HAP-1 (cell line): ENCODE data around the gene TMSB10.
"Not testable (repeated sequence)": the region's sequence is repeated elsewhere in the genome, so short reads cannot be mapped to it uniquely, and the experiment has no call there.

Source experiments
- DNase-seq, 2 experiments: peaks; one replicate each; pipeline ENCODE4 v3.0.0-alpha.2; 2016 to 2020; ENCODE audit warnings: low spot score in 2 of 2
- H3K27me3 ChIP-seq: fragments of 250-450 bp; sonication (Bioruptor Pico); 2 replicates; pipeline ENCODE4 v1.5.1; 2020; ENCODE audit warnings: low read depth, mild to moderate bottlenecking, moderate library complexity
- H3K36me3 ChIP-seq: fragments of 250-450 bp; sonication (Bioruptor Pico); replicated peaks from 2 replicates; pipeline ENCODE4 v1.5.1; 2020; ENCODE audit warnings: mild to moderate bottlenecking
- H3K4me1 ChIP-seq: fragments of 250-450 bp; sonication (Bioruptor Pico); 2 replicates; pipeline ENCODE4 v1.5.1; 2020; ENCODE audit warnings: mild to moderate bottlenecking
- H3K4me3 ChIP-seq: fragments of 250-450 bp; sonication (Bioruptor Pico); 2 replicates; pipeline ENCODE4 v1.5.1; 2020; ENCODE audit warnings: mild to moderate bottlenecking, moderate library complexity
- H3K9me3 ChIP-seq: fragments of 250-450 bp; sonication (Bioruptor Pico); 2 replicates; pipeline ENCODE4 v1.5.1; 2020; ENCODE audit warnings: mild to moderate bottlenecking, moderate library complexity
- in situ Hi-C: fragments of 300-500 bp; cut with MboI; formaldehyde crosslinking; loops from 3 replicates; pipeline ENCODE4 v1.14.3; 2020; ENCODE audit warnings: low sequenced_read_pairs, inconsistent platforms, mixed read lengths

The TMSB10 gene

GRCh38 chr2:84942964-84943421, 37.5 kb downstream of the TMSB10 start:
- Histone ChIP-seq H3K27me3 (no peaks in the 10 kb centered on the region), H3K4me1 (no peaks in the 10 kb centered on the region), H3K4me3 (no peak overlapping the region), H3K36me3 (no peaks in the 10 kb centered on the region), H3K9me3 (no peaks in the 10 kb centered on the region)
- DNase-seq: no peak
- in situ Hi-C loops: loop anchor here (25.0 kb wide), 1 partner anchor 344 kb away; no protein-coding TSS in a partner anchor

- in situ Hi-C loops: loop anchor here (25.0 kb wide), 1 partner anchor 343 kb away; no protein-coding TSS in a partner anchor
- no peaks in the 10 kb centered on the region for H3K9me3 ChIP-seq
- H3K36me3 ChIP-seq: no peaks in the 10 kb centered on the region
- H3K4me3 ChIP-seq: no peak overlapping the region
- no peaks in the 10 kb centered on the region for H3K4me1 ChIP-seq
- H3K27me3 ChIP-seq: no peaks in the 10 kb centered on the region
- DNase-seq: no peak
Measured at GRCh38 chr2:84944295-84944909, 38.9 kb downstream of the TMSB10 start.

DNA sequence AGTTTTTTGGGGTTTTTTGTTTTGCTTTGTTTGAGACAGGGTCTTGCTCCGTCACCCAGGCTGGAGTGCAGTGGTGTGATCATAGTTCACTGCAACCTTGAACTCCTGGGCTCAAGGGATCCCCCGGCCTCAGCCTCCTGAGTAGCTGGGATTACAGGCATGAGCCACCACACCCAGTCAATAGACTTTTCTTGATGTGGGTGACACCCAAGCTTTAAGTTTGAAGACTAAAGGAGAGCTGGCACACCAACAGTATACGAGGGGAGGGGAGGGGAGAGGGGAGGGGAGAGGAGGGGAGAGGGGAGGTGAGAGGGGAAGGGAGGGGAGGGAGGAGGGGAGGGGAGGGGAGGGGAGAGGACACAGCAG, 40.4 kb downstream of the TMSB10 start:
- not testable (repeated sequence) for H3K36me3 ChIP-seq, H3K9me3 ChIP-seq, DNase-seq, H3K4me3 ChIP-seq, H3K4me1 ChIP-seq, H3K27me3 ChIP-seq
- in situ Hi-C loops: loop anchor here (25.0 kb wide), 1 partner anchor 341 kb away; no protein-coding TSS in a partner anchor

DNA sequence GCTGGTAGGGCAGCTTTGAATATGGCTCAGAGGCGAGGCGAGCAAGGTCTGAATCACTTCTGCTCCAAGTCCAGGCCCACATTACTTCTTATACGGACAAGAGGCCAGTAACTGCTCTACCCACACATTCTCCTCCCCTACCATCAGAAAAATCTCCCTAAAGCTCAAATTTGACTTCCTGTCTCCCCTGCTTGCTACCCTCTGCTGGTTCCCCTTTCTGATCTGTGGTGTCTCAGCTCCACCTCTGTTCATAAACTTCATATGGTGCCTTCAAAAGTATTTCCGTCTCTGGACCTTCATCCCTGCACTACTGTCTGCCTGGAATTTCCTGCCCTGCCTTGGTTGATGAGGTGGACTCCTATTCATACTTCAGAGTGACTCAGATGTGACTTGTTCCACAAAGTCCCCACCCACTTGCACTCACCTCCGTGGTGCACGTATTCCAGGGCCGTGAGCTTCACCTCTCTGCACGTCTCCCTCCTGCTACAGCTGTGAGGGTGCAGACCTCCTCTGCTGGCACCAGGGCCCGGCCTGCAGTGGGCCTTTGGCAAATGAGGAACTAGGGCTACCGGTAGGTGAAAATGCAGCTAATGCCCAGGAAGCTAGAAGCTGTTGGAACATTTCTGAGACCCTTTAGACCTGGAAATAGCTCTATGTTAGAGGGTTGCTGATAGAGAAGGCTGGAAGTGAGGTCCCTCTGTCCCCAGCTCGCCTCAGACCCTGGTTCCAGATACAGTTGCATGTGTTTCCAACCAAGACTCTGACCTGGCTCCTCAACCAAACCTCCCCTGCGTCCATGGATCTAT, 41.0 kb downstream of the TMSB10 start:
- Histone ChIP-seq H3K4me3 (no peak overlapping the region), H3K27me3 (no peaks in the 10 kb centered on the region), H3K36me3 (no peaks in the 10 kb centered on the region), H3K9me3 (no peaks in the 10 kb centered on the region), H3K4me1 (no peaks in the 10 kb centered on the region)
- no peak for DNase-seq
- in situ Hi-C loops: loop anchor here (25.0 kb wide), 1 partner anchor 341 kb away; no protein-coding TSS in a partner anchor

DNA sequence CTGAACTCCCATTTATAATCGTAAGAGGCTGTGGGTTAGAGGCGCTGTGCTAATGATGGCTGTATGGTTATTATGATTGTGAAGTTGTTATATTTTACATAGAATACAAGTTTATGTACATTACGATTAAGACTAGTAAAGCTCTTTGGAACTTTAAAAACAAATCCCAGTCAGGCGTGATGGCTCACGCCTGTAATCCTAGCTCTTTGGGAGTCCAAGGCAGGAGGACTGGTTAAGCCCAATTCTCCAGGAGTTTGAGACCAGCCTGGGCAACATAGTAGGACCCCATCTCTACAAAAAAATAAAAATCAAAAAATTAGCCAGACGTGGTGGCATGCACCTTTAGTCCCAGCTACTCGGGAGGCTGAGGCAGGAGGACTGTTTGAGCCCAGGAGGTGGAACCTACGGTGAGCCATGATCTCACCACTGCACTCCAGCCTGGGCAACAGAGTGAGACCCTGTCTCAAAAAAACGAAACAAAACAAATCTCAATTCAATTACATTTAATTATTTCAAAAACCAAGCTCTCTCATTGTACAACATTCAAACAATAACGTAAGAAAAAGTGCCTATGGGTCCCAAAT, 41.6 kb downstream of the TMSB10 start:
- Histone ChIP-seq H3K9me3 (no peaks in the 10 kb centered on the region), H3K36me3 (no peaks in the 10 kb centered on the region), H3K4me1 (no peaks in the 10 kb centered on the region), H3K27me3 (no peaks in the 10 kb centered on the region), H3K4me3 (no peak overlapping the region)
- no peak for DNase-seq
- in situ Hi-C loops: loop anchor here (25.0 kb wide), 1 partner anchor 340 kb away; no protein-coding TSS in a partner anchor

DNA sequence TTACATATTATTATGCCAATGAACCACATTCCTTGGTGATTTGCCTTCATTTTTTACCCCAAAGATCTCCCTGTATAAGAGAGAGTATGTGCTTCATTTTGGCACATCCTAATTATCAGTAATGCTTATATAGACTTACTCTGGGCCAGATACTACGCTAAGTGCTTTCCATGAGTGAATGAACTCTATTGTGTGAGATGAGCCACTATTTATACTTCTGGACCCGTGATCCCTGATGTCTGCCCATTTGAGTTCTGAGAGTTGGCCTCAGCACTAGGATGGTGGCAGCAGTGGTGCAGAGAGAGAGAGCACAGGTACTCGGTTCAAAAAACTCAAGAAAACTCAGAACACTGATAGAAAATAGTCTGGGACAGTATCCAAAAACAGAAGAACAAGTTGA, 48.1 kb downstream of the TMSB10 start:
- Histone ChIP-seq H3K36me3 (no peaks in the 10 kb centered on the region), H3K4me1 (peaks cover 6% of the 10 kb centered on the region), H3K9me3 (no peaks in the 10 kb centered on the region), H3K4me3 (no peak overlapping the region), H3K27me3 (no peaks in the 10 kb centered on the region)
- no peak for DNase-seq
- in situ Hi-C loops: no loop called here

DNA sequence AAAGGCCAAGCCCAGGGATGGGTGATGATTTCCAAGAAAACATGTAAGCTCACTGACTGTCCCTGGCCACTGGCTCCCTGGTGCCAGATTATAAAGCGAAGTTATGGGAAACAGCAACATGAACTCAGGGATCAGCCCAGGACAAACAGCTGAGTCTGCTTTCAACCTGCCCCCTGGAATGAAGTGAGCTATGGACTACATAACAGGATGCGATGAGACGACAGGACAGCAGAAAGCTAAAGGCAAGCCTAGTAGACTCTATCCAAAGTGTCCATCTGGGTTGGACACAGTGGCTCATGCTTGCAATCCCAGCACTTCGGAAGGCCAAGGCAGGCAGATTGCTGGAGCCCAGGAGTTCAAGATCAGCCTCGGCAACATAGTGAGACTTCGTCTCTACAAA, 48.9 kb downstream of the TMSB10 start:
- Histone ChIP-seq H3K4me3 (no peak overlapping the region), H3K27me3 (no peaks in the 10 kb centered on the region), H3K9me3 (no peaks in the 10 kb centered on the region), H3K36me3 (no peaks in the 10 kb centered on the region), H3K4me1 (peaks cover 6% of the 10 kb centered on the region)
- no peak for DNase-seq
- in situ Hi-C loops: no loop called here
